ENCODE data around the gene CYTH1. TPM values are rescaled to one million over a fixed set of nuclear protein-coding genes. Genes with fewer than 3 reads are reported as not detected.
"Not testable (repeated sequence)": the region's sequence is repeated elsewhere in the genome, so short reads cannot be mapped to it uniquely, and the experiment has no call there.

CYTH1 gene
- polyA plus RNA-seq, 4 donors = 19.8 to 30.6 (median 25.9) TPM

GRCh38 chr17:78764871-78765270 lies 17.2 kb downstream of the CYTH1 start:
- no peak for DNase-seq (ENCODE audit: low read depth in 4 of 4, low spot score in 2 of 4)

GRCh38 chr17:78763561-78763960 lies 18.5 kb downstream of the CYTH1 start:
- DNase-seq (ENCODE audit: low read depth in 4 of 4, low spot score in 2 of 4) = no peak

- no peak for DNase-seq (ENCODE audit: low read depth in 4 of 4, low spot score in 2 of 4)
Observed at GRCh38 chr17:78761789-78762406, 20.2 kb downstream of the CYTH1 start.

GRCh38 chr17:78759969-78760352 lies 22.1 kb downstream of the CYTH1 start:
- no peak for DNase-seq (ENCODE audit: low read depth in 4 of 4, low spot score in 2 of 4)

- no peak for DNase-seq (ENCODE audit: low read depth in 4 of 4, low spot score in 2 of 4)
Observed at GRCh38 chr17:78759203-78759968, 22.7 kb downstream of the CYTH1 start.

GRCh38 chr17:78753316-78754250 lies 28.5 kb downstream of the CYTH1 start:
- DNase-seq (ENCODE audit: low read depth in 4 of 4, low spot score in 2 of 4) = no peak

GRCh38 chr17:78751447-78752161 lies 30.5 kb downstream of the CYTH1 start:
- no peak for DNase-seq (ENCODE audit: low read depth in 4 of 4, low spot score in 2 of 4)

GRCh38 chr17:78751000-78751399 lies 31.1 kb downstream of the CYTH1 start:
- DNase-seq (ENCODE audit: low read depth in 4 of 4, low spot score in 2 of 4) = not testable (repeated sequence)

- DNase-seq (ENCODE audit: low read depth in 4 of 4, low spot score in 2 of 4) = no peak
Observed at GRCh38 chr17:78748730-78749317, 33.2 kb downstream of the CYTH1 start.

- no peak for DNase-seq (ENCODE audit: low read depth in 4 of 4, low spot score in 2 of 4)
Observed at GRCh38 chr17:78748048-78748729, 33.9 kb downstream of the CYTH1 start.

GRCh38 chr17:78747488-78747887 lies 34.6 kb downstream of the CYTH1 start:
- no peak for DNase-seq (ENCODE audit: low read depth in 4 of 4, low spot score in 2 of 4)

- no peak for DNase-seq (ENCODE audit: low read depth in 4 of 4, low spot score in 2 of 4)
Observed at GRCh38 chr17:78746949-78747269, 35.2 kb downstream of the CYTH1 start.

- no peak for DNase-seq (ENCODE audit: low read depth in 4 of 4, low spot score in 2 of 4)
Observed at GRCh38 chr17:78746263-78746948, 35.7 kb downstream of the CYTH1 start.

- DNase-seq (ENCODE audit: low read depth in 4 of 4, low spot score in 2 of 4) = no peak
Observed at GRCh38 chr17:78745407-78746088, 36.5 kb downstream of the CYTH1 start.

GRCh38 chr17:78742901-78743300 lies 39.2 kb downstream of the CYTH1 start:
- DNase-seq (ENCODE audit: low read depth in 4 of 4, low spot score in 2 of 4) = no peak

- DNase-seq (ENCODE audit: low read depth in 4 of 4, low spot score in 2 of 4) = no peak
Observed at GRCh38 chr17:78741644-78742284, 40.3 kb downstream of the CYTH1 start.

- no peak for DNase-seq (ENCODE audit: low read depth in 4 of 4, low spot score in 2 of 4)
Observed at GRCh38 chr17:78739331-78739931, 42.6 kb downstream of the CYTH1 start.

GRCh38 chr17:78738698-78739097 lies 43.4 kb downstream of the CYTH1 start:
- no peak for DNase-seq (ENCODE audit: low read depth in 4 of 4, low spot score in 2 of 4)
